Esophagus muscularis mucosa (tissue), 4 donors: ENCODE results near the gene FAM83F. TPM values are rescaled to one million over a fixed set of nuclear protein-coding genes. Genes with fewer than 3 reads are reported as not detected.
A peak's percentile ranks its signal among the peaks of the same experiment; 100 is the strongest.

ENCODE experiments used
- DNase-seq: peaks from one replicate; pipeline ENCODE4 v3.0.0-alpha.2; 2017; ENCODE audit errors: extremely low spot score
- H3K27ac ChIP-seq, 4 donors: fragments of 200-600 bp; sonication (generic); replicated peaks in 1 of 4; 1 replicate in 3 of 4; 2 replicates in 1 of 4; pipeline ENCODE4 v1.5.1; 2016 to 2019; ENCODE audit warnings: mild to moderate bottlenecking in 1 of 4
- H3K27me3 ChIP-seq, 4 donors: fragments of 200-600 bp; sonication (generic); one replicate each; pipeline versions ENCODE4 v1.5.1 to v1.6.0; 2016 to 2019
- H3K36me3 ChIP-seq, 4 donors: fragments of 200-600 bp; sonication (generic); one replicate each; pipeline ENCODE4 v1.5.1; 2016 to 2019
- H3K4me1 ChIP-seq, 4 donors: fragments of 200-600 bp; sonication (generic); one replicate each; pipeline ENCODE4 v1.5.1; 2016 to 2019
- H3K4me3 ChIP-seq, 4 donors: fragments of 200-600 bp; sonication (generic); 1 replicate in 2 of 4; 2 replicates in 2 of 4; pipeline ENCODE4 v1.5.1; 2016 to 2019; ENCODE audit warnings: mild to moderate bottlenecking in 4 of 4, moderate library complexity in 1 of 4
- H3K9me3 ChIP-seq, 4 donors: fragments of 200-600 bp; sonication (generic); 1 replicate in 3 of 4; 2 replicates in 1 of 4; pipeline ENCODE4 v1.5.1; 2016 to 2019
- CTCF ChIP-seq, 3 experiments: fragments of 200-600 bp in 2 of 3; fragments of 450-650 bp in 1 of 3; sonication (generic) in 2 of 3; IDR thresholded peaks; one replicate each; pipeline ENCODE4 v1.5.1; 2017 to 2019; ENCODE audit warnings: antibody characterized with exemption in 3 of 3, mild to moderate bottlenecking in 2 of 3, moderate library complexity in 1 of 3
- EP300 ChIP-seq: sonication (generic); formaldehyde crosslinking; IDR thresholded peaks from one replicate; pipeline ENCODE4 v1.6.1; 2017; ENCODE audit warnings: antibody characterized with exemption
- POLR2A ChIP-seq: fragments of 450-650 bp; IDR thresholded peaks from one replicate; pipeline ENCODE4 v1.6.1; 2017; ENCODE audit warnings: antibody characterized with exemption, moderate library complexity, mild to moderate bottlenecking, low read depth
- POLR2AphosphoS5 ChIP-seq, 2 donors: sonication (generic); formaldehyde crosslinking; IDR thresholded peaks; one replicate each; pipeline ENCODE4 v1.6.1; 2017; ENCODE audit warnings: antibody characterized with exemption in 2 of 2
- WGBS: methylation state at CpG from one replicate; pipeline ENCODE4 v1.1.5; 2018; 5-methylcytosine and 5-hydroxymethylcytosine counted together
- intact Hi-C: fragments of 100-400 bp; cut with DNase I; formaldehyde crosslinking; loops from one replicate; pipeline ENCODE4 v1.15.1; 2023
- total RNA-seq, 4 donors: library from RNA; depleted of rRNA; stranded (reverse); fragments of >200 nt; gene quantifications; one replicate each; pipeline versions ENCODE4 v1.1.0 to v1.2.1, GENCODE V29; 2016

FAM83F gene
- under 1 TPM; 0.19 to 0.66 (median 0.41) TPM for total RNA-seq

GRCh38 chr22:39994566-39995392 lies at the start of gene FAM83F:
Gene FAM83F (plus strand): TSS chr22:39994954. CDS start chr22:39995043, 89 bp downstream.
- WGBS = 17% methylated on average over 16 of the region's 115 CpGs
- Histone ChIP-seq H3K9me3 (no peaks in the 10 kb centered on the region), H3K36me3 (no peaks in the 10 kb centered on the region)

GRCh38 chr22:39946126-39946502 lies 48.6 kb upstream of the FAM83F start:
- Histone ChIP-seq H3K9me3 (no peaks in the 10 kb centered on the region), H3K4me3 (no peak overlapping the region), H3K27ac (no peak overlapping the region), H3K4me1 (no peaks in the 10 kb centered on the region), H3K36me3 (no peaks in the 10 kb centered on the region), H3K27me3 (no peaks in the 10 kb centered on the region)
- 91% methylated on average over 4 of the region's 4 CpGs for WGBS
- DNase-seq = no peak
- TF ChIP-seq POLR2A (no peak), POLR2AphosphoS5 (IDR thresholded peaks at IDR 0.05) (no peak), CTCF (IDR thresholded peaks at IDR 0.05) (no peak), EP300 (no peak)
- intact Hi-C loops = no loop called here

More at GRCh38 chr22:39994566-39995392, at the start of gene FAM83F:
- intact Hi-C loops = no loop called here
- peaks cover 0 to 65% (median 15%) of the 10 kb centered on the region in 4 donors for H3K27me3 ChIP-seq
- TF ChIP-seq POLR2A = no peak
- no peak for TF ChIP-seq CTCF (IDR thresholded peaks at IDR 0.05)
- H3K4me1 ChIP-seq = peaks cover 8 to 34% (median 22%) of the 10 kb centered on the region in 4 donors
- H3K4me3 ChIP-seq = peak within 1 kb of the TSS; percentile 21 to 44 (median 36)
- peak within 1 kb of the TSS; percentile 25 to 56 (median 43) for H3K27ac ChIP-seq
- DNase-seq = no peak

GRCh38 chr22:39946503-39947219 lies 48.1 kb upstream of the FAM83F start:
- TF ChIP-seq POLR2AphosphoS5 (IDR thresholded peaks at IDR 0.05) (no peak), CTCF (IDR thresholded peaks at IDR 0.05) (no peak), POLR2A (no peak), EP300 (no peak)
- intact Hi-C loops = no loop called here
- no peak for DNase-seq
- no peaks in the 10 kb centered on the region for H3K27me3 ChIP-seq
- H3K4me3 ChIP-seq = no peak overlapping the region
- no peaks in the 10 kb centered on the region for H3K9me3 ChIP-seq
- 57% methylated on average over 8 of the region's 8 CpGs for WGBS
- H3K27ac ChIP-seq = no peak overlapping the region
- H3K36me3 ChIP-seq = no peaks in the 10 kb centered on the region
- H3K4me1 ChIP-seq = no peaks in the 10 kb centered on the region

- no peak for DNase-seq
- no peak for TF ChIP-seq POLR2A
- TF ChIP-seq POLR2AphosphoS5 (IDR thresholded peaks at IDR 0.05) = no peak
- no peak for TF ChIP-seq EP300
- TF ChIP-seq CTCF (IDR thresholded peaks at IDR 0.05) = no peak
- 92% methylated on average over 8 of the region's 8 CpGs for WGBS
- intact Hi-C loops = no loop called here
- Histone ChIP-seq H3K36me3 (no peaks in the 10 kb centered on the region), H3K4me3 (no peak overlapping the region), H3K4me1 (no peaks in the 10 kb centered on the region), H3K27ac (no peak overlapping the region), H3K27me3 (no peaks in the 10 kb centered on the region), H3K9me3 (no peaks in the 10 kb centered on the region)
Measured at GRCh38 chr22:39947220-39948216, 47.2 kb upstream of the FAM83F start.
